Astrocyte (in vitro differentiated cells and primary cell): ENCODE results near the gene GPC2.

Source experiments
- CTCF ChIP-seq: IDR thresholded peaks from 2 replicates; pipeline ENCODE4 v1.5.1; 2011; ENCODE audit warnings: low read depth, mild to moderate bottlenecking, inconsistent platforms, low read length, moderate library complexity; ENCODE audit not compliant: insufficient read depth
- EZH2 ChIP-seq: IDR thresholded peaks from 2 replicates; pipeline ENCODE4 v1.6.1; 2012; ENCODE audit warnings: mild to moderate bottlenecking, low read length, inconsistent platforms; ENCODE audit not compliant: insufficient read depth

DNA sequence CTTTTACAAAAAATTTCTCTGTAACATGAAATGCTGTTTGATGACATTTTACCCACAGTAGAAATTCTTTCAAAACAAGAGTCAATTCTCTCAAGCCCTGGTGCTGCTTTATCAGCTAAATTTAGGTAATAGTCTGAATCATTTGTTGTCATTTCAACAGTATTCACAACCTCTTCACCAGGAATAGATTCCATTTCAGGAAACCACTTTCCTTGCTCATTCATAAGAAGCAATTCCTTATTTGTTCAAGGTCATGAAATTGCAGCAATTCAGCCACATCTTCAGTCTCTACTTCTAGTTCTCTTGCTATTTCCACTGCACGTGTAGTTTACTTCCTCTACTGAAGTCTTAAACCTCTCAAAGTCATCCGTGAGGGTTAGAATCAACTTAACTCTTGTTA is 14.6 kb upstream of the GPC2 start:
- TF ChIP-seq CTCF: no peak
- TF ChIP-seq EZH2: no peak
